Endothelial cell of hepatic sinusoid (primary cell): ENCODE results near the gene IL4I1.
"Not testable (repeated sequence)": the region's sequence is repeated elsewhere in the genome, so short reads cannot be mapped to it uniquely, and the experiment has no call there.

Source experiments
- in situ Hi-C: cut with HindIII; loops from 2 replicates; pipeline ENCODE4 v1.10.0; 2017; ENCODE audit warnings: low sequenced_read_pairs

Gene IL4I1

GRCh38 chr19:49896863-49897621 is at the start of gene IL4I1:
IL4I1 (minus strand) TSS chr19:49896887; CDS start chr19:49896160, 727 bp downstream.
- in situ Hi-C loops: no loop called here

- in situ Hi-C loops: no loop called here
Observed at GRCh38 chr19:49946415-49946814, 49.7 kb upstream of the IL4I1 start.

- in situ Hi-C loops: loop anchor here (5.0 kb wide), 1 partner anchor 63 kb away; no protein-coding TSS in a partner anchor
Observed at GRCh38 chr19:49944567-49944966, 47.9 kb upstream of the IL4I1 start.

- in situ Hi-C loops: loop anchor here (5.0 kb wide), 1 partner anchor 67 kb away; no protein-coding TSS in a partner anchor
Observed at GRCh38 chr19:49940482-49940791, 43.8 kb upstream of the IL4I1 start.

- in situ Hi-C loops: loop anchor here (5.0 kb wide), 1 partner anchor 67 kb away; no protein-coding TSS in a partner anchor
Observed at GRCh38 chr19:49939721-49940481, 43.2 kb upstream of the IL4I1 start.

- in situ Hi-C loops: no loop called here
Observed at GRCh38 chr19:49938662-49939061, 42.0 kb upstream of the IL4I1 start.

GRCh38 chr19:49937750-49938381 is 41.2 kb upstream of the IL4I1 start:
- in situ Hi-C loops: no loop called here

GRCh38 chr19:49936549-49936948 is 39.9 kb upstream of the IL4I1 start:
- in situ Hi-C loops: no loop called here

GRCh38 chr19:49933643-49934042 is 37.0 kb upstream of the IL4I1 start:
- in situ Hi-C loops: no loop called here

GRCh38 chr19:49932731-49933131 is 36.0 kb upstream of the IL4I1 start:
- in situ Hi-C loops: no loop called here

GRCh38 chr19:49932041-49932451 is 35.4 kb upstream of the IL4I1 start:
- in situ Hi-C loops: no loop called here

GRCh38 chr19:49931293-49932040 is 34.8 kb upstream of the IL4I1 start:
- in situ Hi-C loops: no loop called here

GRCh38 chr19:49930483-49931011 is 33.9 kb upstream of the IL4I1 start:
- in situ Hi-C loops: no loop called here

GRCh38 chr19:49929611-49930482 is 33.2 kb upstream of the IL4I1 start:
- in situ Hi-C loops: no loop called here

GRCh38 chr19:49929121-49929610 is 32.5 kb upstream of the IL4I1 start, which contains the start of the genes ATF5 and NUP62:
ATF5 (plus strand) TSS chr19:49929205; CDS start chr19:49930851, 1,646 bp downstream.
NUP62 (minus strand) TSS chr19:49929504; CDS start chr19:49909807, 19,697 bp downstream.
- in situ Hi-C loops: no loop called here

- in situ Hi-C loops: no loop called here
Observed at GRCh38 chr19:49927526-49928264, 31.0 kb upstream of the IL4I1 start.

GRCh38 chr19:49926515-49926914 is 29.8 kb upstream of the IL4I1 start:
- in situ Hi-C loops: no loop called here

GRCh38 chr19:49925486-49925885 is 28.8 kb upstream of the IL4I1 start:
- in situ Hi-C loops: no loop called here

GRCh38 chr19:49924881-49925210 is 28.2 kb upstream of the IL4I1 start:
- in situ Hi-C loops: not testable (repeated sequence)
